HepG2 (cell line): Measurements from ENCODE around the gene PPP2R2B. TPM values are rescaled to one million over a fixed set of nuclear protein-coding genes. Genes with fewer than 3 reads are reported as not detected.

ENCODE experiments used
- ATAC-seq: fragments of 200-7000 bp; cut with Tn5 transposase; 3 replicates; pipeline ENCODE4 v1.9.1; 2020; ENCODE audit warnings: mild to moderate bottlenecking, moderate library complexity
- BruUV-seq: library from RNA; stranded (reverse); fragments of 400-500 nt; replicated peaks from 2 replicates; lab custom pipeline; 2021; lab: Mats Ljungman, UMichigan
- CTCF ChIA-PET: fragments of 300-600 bp; formaldehyde crosslinking; extraction: SDS; loops from one replicate; lab custom pipeline; 2021; ENCODE audit warnings: low total read pairs, inconsistent platforms, low intra/inter-chr PET ratio; lab: Yijun Ruan, JAX
- POLR2A ChIA-PET: fragments of 350-600 bp; sonication (Branson Sonifier 250); formaldehyde crosslinking; loops from one replicate; lab custom pipeline; 2020; ENCODE audit warnings: antibody characterized with exemption, inconsistent platforms; lab: Yijun Ruan, JAX
- DNase-seq: peaks from one replicate; pipeline ENCODE4 v3.0.0-alpha.2; 2015; ENCODE audit warnings: low spot score
- FAIRE-seq: peaks from 3 replicates; lab custom pipeline; 2011; peaks lifted over from hg19 to GRCh38; lab: Jason Lieb, UNC
- H2AFZ ChIP-seq: one replicate; pipeline ENCODE4 v1.6.1; 2011; ENCODE audit warnings: low read length, inconsistent platforms
- H3K27ac ChIP-seq: fragments of 300-600 bp; 3 replicates; pipeline ENCODE4 v1.8.0; 2011; ENCODE audit warnings: mixed run types, mild to moderate bottlenecking, mixed read lengths, low read length, inconsistent platforms; ENCODE audit not compliant: insufficient read depth; ENCODE audit errors: extremely low read length
- H3K27me3 ChIP-seq, 2 experiments: fragments of 200-600 bp in 1 of 2; 2 replicates in 1 of 2; 3 replicates in 1 of 2; pipeline versions ENCODE4 v1.6.0 to v1.8.0; 2011; ENCODE audit warnings: low read length in 2 of 2, mild to moderate bottlenecking in 2 of 2, moderate library complexity in 2 of 2, inconsistent platforms in 1 of 2; ENCODE audit not compliant: insufficient read depth in 2 of 2, control insufficient read depth in 1 of 2
- H3K36me3 ChIP-seq, 2 experiments: fragments of 200-600 bp in 1 of 2; replicated peaks in 1 of 2; 2 replicates in 1 of 2; 3 replicates in 1 of 2; pipeline versions ENCODE4 v1.5.1 to v1.8.0; 2011; ENCODE audit warnings: low read length in 2 of 2, inconsistent platforms in 1 of 2; ENCODE audit not compliant: insufficient read depth in 2 of 2, control insufficient read depth in 1 of 2
- H3K4me1 ChIP-seq: 2 replicates; pipeline ENCODE4 v1.5.1; 2012; ENCODE audit warnings: low read length, inconsistent platforms; ENCODE audit not compliant: insufficient read depth
- H3K4me2 ChIP-seq: 2 replicates; pipeline ENCODE4 v1.6.0; 2011; ENCODE audit warnings: low read depth, low read length, inconsistent platforms
- H3K4me3 ChIP-seq, 3 experiments: fragments of 200-600 bp in 1 of 3; sonication (generic), shearing (Covaris generic) in 1 of 3; replicated peaks in 1 of 3; 2 replicates each; pipeline ENCODE4 v1.5.1; 2011 to 2016; ENCODE audit warnings: low read length in 3 of 3, inconsistent platforms in 2 of 3, low read depth in 2 of 3, mild to moderate bottlenecking in 2 of 3, control low read depth in 1 of 3, mixed read lengths in 1 of 3; ENCODE audit not compliant: insufficient read depth in 1 of 3
- H3K79me2 ChIP-seq: one replicate; pipeline ENCODE4 v1.6.1; 2011; ENCODE audit warnings: low read length, inconsistent platforms; ENCODE audit not compliant: insufficient read depth
- H3K9ac ChIP-seq: 2 replicates; pipeline ENCODE4 v1.6.0; 2011; ENCODE audit warnings: mild to moderate bottlenecking, low read depth, low read length, inconsistent platforms; ENCODE audit not compliant: insufficient read depth
- H3K9me3 ChIP-seq: 2 replicates; pipeline ENCODE4 v1.5.1; 2012; ENCODE audit warnings: mild to moderate bottlenecking, low read length
- H4K20me1 ChIP-seq: 2 replicates; pipeline ENCODE4 v1.6.0; 2011; ENCODE audit warnings: inconsistent platforms, mild to moderate bottlenecking, low read length, moderate library complexity; ENCODE audit not compliant: insufficient read depth
- CEBPZ ChIP-seq: IDR thresholded peaks from 2 replicates; pipeline ENCODE4 v1.6.1; 2012; ENCODE audit warnings: low read length, improper control_type of control experiment
- IRX3 ChIP-seq: sonication (generic); formaldehyde crosslinking; IDR thresholded peaks from 2 replicates; pipeline ENCODE4 v1.8.1; 2023; ENCODE audit warnings: mild to moderate bottlenecking, low read depth, missing genetic modification reagents, borderline replicate concordance
- NBN ChIP-seq: fragments of 450-650 bp; conservative IDR thresholded peaks from 2 replicates; pipeline ENCODE4 v1.6.1; 2017
- PRDM10 ChIP-seq: sonication (generic); formaldehyde crosslinking; IDR thresholded peaks from 2 replicates; pipeline ENCODE4 v1.4.0; 2020; ENCODE audit warnings: low read depth, missing genetic modification reagents
- SAFB2 ChIP-seq: sonication (generic); formaldehyde crosslinking; IDR thresholded peaks from 2 replicates; pipeline ENCODE4 v1.5.1; 2020; ENCODE audit warnings: missing genetic modification reagents, low read depth, mild to moderate bottlenecking, borderline replicate concordance
- SYNCRIP ChIP-seq: fragments of 200-400 bp; formaldehyde crosslinking; IDR thresholded peaks from 2 replicates; pipeline ENCODE4 v1.6.1; 2018; ENCODE audit warnings: mild to moderate bottlenecking, low read depth, low read length; ENCODE audit not compliant: insufficient read depth
- ZNF18 ChIP-seq: sonication (generic); formaldehyde crosslinking; IDR thresholded peaks from 2 replicates; pipeline ENCODE4 v1.8.0; 2022; ENCODE audit warnings: mild to moderate bottlenecking, missing genetic modification reagents; ENCODE audit not compliant: insufficient replicate concordance
- ZNF256 ChIP-seq: sonication (generic); formaldehyde crosslinking; conservative IDR thresholded peaks from 2 replicates; pipeline ENCODE4 v1.4.0; 2020; ENCODE audit warnings: missing genetic modification reagents
- ZNF574 ChIP-seq: sonication (generic); formaldehyde crosslinking; IDR thresholded peaks from 2 replicates; pipeline ENCODE4 v1.4.0; 2020; ENCODE audit warnings: missing genetic modification reagents
- ZNF709 ChIP-seq: sonication (generic); formaldehyde crosslinking; IDR thresholded peaks from 2 replicates; pipeline ENCODE4 v1.5.0; 2020; ENCODE audit warnings: mild to moderate bottlenecking, missing genetic modification reagents
- WGBS: methylation state at CpG from one replicate; pipeline ENCODE4 v1.1.6; 2017; ENCODE audit warnings: low lambda C conversion rate; 5-methylcytosine and 5-hydroxymethylcytosine counted together
- in situ Hi-C: cut with HindIII; loops from 2 replicates; pipeline ENCODE4 v1.10.0; 2017; ENCODE audit warnings: low pct_unique_long_range_greater_than_20kb; ENCODE audit not compliant: extremely low pct_ligation_motif_present
- intact Hi-C: fragments of 100-400 bp; cut with micrococcal nuclease; formaldehyde crosslinking; loops from one replicate; pipeline ENCODE4 v1.10.0; 2022; ENCODE audit not compliant: unreplicated experiment
- polyA plus RNA-seq, 8 experiments: library from polyadenylated mRNA; depleted of rRNA in 3 of 8; stranded (reverse) in 7 of 8; unstranded in 1 of 8; fragments of >200 nt; fragmentation: Illumina TruSeq in 4 of 8; extraction: Trizol in 4 of 8; gene quantifications; 2 replicates each; pipeline versions ENCODE4 v1.2.1 to v1.2.3, GENCODE V29; 2011 to 2016; ENCODE audit warnings: low read depth in 4 of 8, missing spikeins in 1 of 8, mixed read lengths in 1 of 8; ENCODE audit not compliant: insufficient read depth in 1 of 8
- total RNA-seq, 5 experiments: library from RNA; depleted of rRNA; stranded (reverse); fragments of >200 nt; fragmentation: Illumina TruSeq; extraction: Trizol; gene quantifications; 2 replicates each; pipeline ENCODE4 v1.2.3, GENCODE V29; 2016; ENCODE audit warnings: low read depth in 1 of 5

Gene PPP2R2B
- total and polyA plus RNA-seq, 2 of the 13 experiments (the other 11 are each of a cell fraction or from before 2014, with no cell fraction given) = not detected

GRCh38 chr5:146600376-146600775 lies 278.2 kb downstream of the PPP2R2B start:
- 43% methylated on average over 5 of the region's 5 CpGs for WGBS
- Histone ChIP-seq H2AFZ (no peak overlapping the region), H3K4me1 (no peaks in the 10 kb centered on the region), H3K79me2 (no peaks in the 10 kb centered on the region), H3K9ac (no peak overlapping the region), H3K4me2 (no peak overlapping the region), H3K9me3 (no peaks in the 10 kb centered on the region), H4K20me1 (no peaks in the 10 kb centered on the region), H3K27me3 (no peaks in the 10 kb centered on the region), H3K4me3 (no peak overlapping the region), H3K36me3 (no peaks in the 10 kb centered on the region), H3K27ac (no peak overlapping the region)
- CTCF ChIA-PET = no interaction called here
- ATAC-seq (no peak), DNase-seq (no peak), FAIRE-seq (no peak)
- intact Hi-C loops = no loop called here
- BruUV-seq = no TSS peak
- in situ Hi-C loops = no loop called here
- POLR2A ChIA-PET = no interaction called here
- TF ChIP-seq SAFB2 (CRISPR knock-in tag) = no peak
- no peak for TF ChIP-seq PRDM10 (CRISPR knock-in tag)
- TF ChIP-seq NBN = no peak
- TF ChIP-seq ZNF256 (CRISPR knock-in tag) = no peak
- TF ChIP-seq IRX3 (CRISPR knock-in tag) = no peak
- no peak for TF ChIP-seq SYNCRIP
- TF ChIP-seq ZNF18 (CRISPR knock-in tag) = no peak
- no peak for TF ChIP-seq CEBPZ
- no peak for TF ChIP-seq ZNF574
- TF ChIP-seq ZNF709 (CRISPR knock-in tag) = no peak
